H1 (cell line): Measurements from ENCODE around the gene TTC28. TPM values are rescaled to one million over a fixed set of nuclear protein-coding genes. Genes with fewer than 3 reads are reported as not detected.

Source experiments
- CBX8 ChIP-seq: fragments of 300-800, 300-1000 bp; sonication (generic); IDR thresholded peaks from 2 replicates; pipeline ENCODE4 v1.7.1; 2016; ENCODE audit warnings: low read depth, low read length, borderline replicate concordance
- EGR1 ChIP-seq: IDR thresholded peaks from 2 replicates; pipeline ENCODE4 v1.6.1; 2011; ENCODE audit warnings: low read depth, low read length, borderline replicate concordance
- JUND ChIP-seq: IDR thresholded peaks from 2 replicates; pipeline ENCODE4 v1.6.1; 2011; ENCODE audit warnings: mild to moderate bottlenecking, improper control_type of control experiment, low read length
- RXRA ChIP-seq: IDR thresholded peaks from 2 replicates; pipeline ENCODE4 v1.6.1; 2011; ENCODE audit warnings: low read depth, mild to moderate bottlenecking, low read length, moderate library complexity; ENCODE audit not compliant: insufficient read depth
- SIN3A ChIP-seq, 2 experiments: IDR thresholded peaks in 1 of 2; conservative IDR thresholded peaks in 1 of 2; 2 replicates each; pipeline ENCODE4 v1.6.1; 2011 to 2012; ENCODE audit warnings: low read length in 2 of 2, improper control_type of control experiment in 1 of 2, low read depth in 1 of 2, mild to moderate bottlenecking in 1 of 2
- SIRT6 ChIP-seq: IDR thresholded peaks from one replicate; pipeline ENCODE4 v1.7.1; 2012; ENCODE audit warnings: low read length, inconsistent platforms
- SP4 ChIP-seq: IDR thresholded peaks from 2 replicates; pipeline ENCODE4 v1.6.1; 2012; ENCODE audit warnings: low read length, inconsistent platforms
- TAF7 ChIP-seq: optimal IDR thresholded peaks from 2 replicates; pipeline ENCODE3; 2011; ENCODE audit warnings: low read depth, mild to moderate bottlenecking, inconsistent platforms, low read length, moderate library complexity, borderline replicate concordance
- polyA plus RNA-seq, 7 experiments: library from polyadenylated mRNA; depleted of rRNA in 3 of 7; stranded (reverse) in 5 of 7; unstranded in 2 of 7; fragments of >200 nt in 5 of 7; fragments of 200-250 nt in 2 of 7; gene quantifications; 1 replicate in 5 of 7; 2 replicates in 1 of 7; 4 replicates in 1 of 7; pipeline versions ENCODE4 v1.2.1 to v1.2.3, GENCODE V29; 2011 to 2013; ENCODE audit warnings: missing spikeins in 2 of 7, mixed read lengths in 2 of 7
- total RNA-seq: library from RNA; stranded (reverse); fragmentation: NEBNext Ultra II Directional; extraction: Animal tissue kit (Norgen Biotek cat#: 25700); gene quantifications from 2 replicates; pipeline ENCODE4 v1.2.1, GENCODE V29; 2021

Gene TTC28
- total and polyA plus RNA-seq, 2 of the 8 experiments (the other 6 are each of a cell fraction or from before 2014, with no cell fraction given) = 2.6 to 12.6 TPM

DNA sequence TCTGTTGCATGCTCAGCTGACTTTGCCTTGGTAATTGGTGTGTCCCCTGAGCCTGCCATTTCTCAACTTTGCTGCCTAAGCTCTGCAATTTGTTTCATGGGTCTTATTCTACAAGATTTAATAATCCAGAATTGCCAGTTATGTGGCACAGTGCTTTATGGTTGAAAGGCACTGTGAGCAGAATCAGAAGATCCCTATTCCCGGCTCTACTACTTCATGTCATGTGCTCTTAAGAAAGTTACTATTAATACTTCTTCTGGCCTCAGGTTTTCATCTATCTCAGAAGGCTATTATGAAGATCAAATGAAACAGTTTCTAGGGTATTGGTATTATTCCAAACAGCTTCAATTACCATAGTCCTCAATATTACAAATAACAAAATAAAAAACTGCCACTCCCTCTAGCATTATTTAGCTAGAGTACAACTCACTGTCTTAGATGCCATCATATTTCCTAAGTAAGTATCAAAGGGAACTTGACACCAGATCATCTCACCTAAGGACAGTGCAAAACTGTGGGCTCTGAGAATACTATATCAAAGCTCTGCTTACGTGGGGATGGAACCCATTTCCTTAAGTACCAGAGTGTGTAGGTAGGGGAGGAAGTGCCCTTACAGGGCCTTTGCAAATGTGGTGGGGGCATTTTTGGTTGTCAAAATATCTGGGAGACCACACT lies 560.5 kb downstream of the TTC28 start (continued):
- no peak for TF ChIP-seq CBX8
- no peak for TF ChIP-seq SIRT6
- no peak for TF ChIP-seq SP4
- no peak for TF ChIP-seq RXRA
- no peak for TF ChIP-seq JUND
- TF ChIP-seq EGR1 = no peak
- TF ChIP-seq SIN3A (conservative IDR thresholded peaks at IDR 0.05 in 1 of 2, IDR thresholded peaks at IDR 0.05 in 1 of 2; ENCODE audit: low read depth in 1 of 2, low read length in 2 of 2) = no peak
- no peak for TF ChIP-seq TAF7
